Measurements from ENCODE around the gene TRAF1.
A peak's percentile ranks its signal among the peaks of the same experiment; 100 is the strongest.

GRCh38 chr9:120936764-120937122 is 10.1 kb upstream of the TRAF1 start:
- peak; percentile 49 for TF ChIP-seq CTCF (IDR thresholded peaks at IDR 0.05)
- no peak for TF ChIP-seq POLR2AphosphoS5 (IDR thresholded peaks at IDR 0.05; ENCODE audit: low read depth, low read length)
- TF ChIP-seq, protein P1, sequence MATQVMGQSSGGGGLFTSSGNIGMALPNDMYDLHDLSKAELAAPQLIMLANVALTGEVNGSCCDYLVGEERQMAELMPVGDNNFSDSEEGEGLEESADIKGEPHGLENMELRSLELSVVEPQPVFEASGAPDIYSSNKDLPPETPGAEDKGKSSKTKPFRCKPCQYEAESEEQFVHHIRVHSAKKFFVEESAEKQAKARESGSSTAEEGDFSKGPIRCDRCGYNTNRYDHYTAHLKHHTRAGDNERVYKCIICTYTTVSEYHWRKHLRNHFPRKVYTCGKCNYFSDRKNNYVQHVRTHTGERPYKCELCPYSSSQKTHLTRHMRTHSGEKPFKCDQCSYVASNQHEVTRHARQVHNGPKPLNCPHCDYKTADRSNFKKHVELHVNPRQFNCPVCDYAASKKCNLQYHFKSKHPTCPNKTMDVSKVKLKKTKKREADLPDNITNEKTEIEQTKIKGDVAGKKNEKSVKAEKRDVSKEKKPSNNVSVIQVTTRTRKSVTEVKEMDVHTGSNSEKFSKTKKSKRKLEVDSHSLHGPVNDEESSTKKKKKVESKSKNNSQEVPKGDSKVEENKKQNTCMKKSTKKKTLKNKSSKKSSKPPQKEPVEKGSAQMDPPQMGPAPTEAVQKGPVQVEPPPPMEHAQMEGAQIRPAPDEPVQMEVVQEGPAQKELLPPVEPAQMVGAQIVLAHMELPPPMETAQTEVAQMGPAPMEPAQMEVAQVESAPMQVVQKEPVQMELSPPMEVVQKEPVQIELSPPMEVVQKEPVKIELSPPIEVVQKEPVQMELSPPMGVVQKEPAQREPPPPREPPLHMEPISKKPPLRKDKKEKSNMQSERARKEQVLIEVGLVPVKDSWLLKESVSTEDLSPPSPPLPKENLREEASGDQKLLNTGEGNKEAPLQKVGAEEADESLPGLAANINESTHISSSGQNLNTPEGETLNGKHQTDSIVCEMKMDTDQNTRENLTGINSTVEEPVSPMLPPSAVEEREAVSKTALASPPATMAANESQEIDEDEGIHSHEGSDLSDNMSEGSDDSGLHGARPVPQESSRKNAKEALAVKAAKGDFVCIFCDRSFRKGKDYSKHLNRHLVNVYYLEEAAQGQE (IDR thresholded peaks at IDR 0.05; ENCODE audit: insufficient read depth in 1 of 2, low read depth in 2 of 2, low read length in 1 of 2), result no peak

All from Panc1 (cell line).